Retinal pigment epithelial cell (primary cell): ENCODE results near the gene EDC3.

Experiments
- DNase-seq: peaks from one replicate; pipeline ENCODE4 v3.0.0-alpha.2; 2010; ENCODE audit warnings: low read depth
- H3K4me3 ChIP-seq: 2 replicates; pipeline ENCODE4 v1.5.1; 2011; ENCODE audit warnings: mild to moderate bottlenecking, low read length, control low read depth, moderate library complexity
- TF ChIP-seq, protein P1 (sequence below): conservative IDR thresholded peaks from 2 replicates; pipeline ENCODE4 v1.5.1; 2011; ENCODE audit warnings: low read depth, low read length, control low read depth, inconsistent platforms

Gene EDC3

DNA sequence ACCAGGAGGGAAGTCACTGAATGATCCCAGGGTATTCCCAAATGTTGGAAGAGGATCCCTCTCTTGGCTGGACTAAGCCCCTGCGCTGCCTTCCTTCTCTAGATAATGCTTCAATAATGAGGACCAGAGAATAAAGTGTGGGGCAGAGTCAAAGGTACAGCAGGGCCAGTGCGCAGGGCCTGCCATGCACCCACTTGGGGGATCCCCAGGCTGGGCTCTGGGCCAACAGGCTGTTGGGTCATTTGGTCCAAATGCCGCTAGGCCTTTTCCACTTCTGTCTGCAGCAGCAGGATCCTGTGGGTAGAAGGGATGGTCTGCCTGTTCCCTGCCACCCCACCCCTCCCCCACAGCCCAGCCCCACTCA, 85.9 kb downstream of the EDC3 start:
- no peak overlapping the region for H3K4me3 ChIP-seq
- no peak for DNase-seq
- TF ChIP-seq, protein P1, sequence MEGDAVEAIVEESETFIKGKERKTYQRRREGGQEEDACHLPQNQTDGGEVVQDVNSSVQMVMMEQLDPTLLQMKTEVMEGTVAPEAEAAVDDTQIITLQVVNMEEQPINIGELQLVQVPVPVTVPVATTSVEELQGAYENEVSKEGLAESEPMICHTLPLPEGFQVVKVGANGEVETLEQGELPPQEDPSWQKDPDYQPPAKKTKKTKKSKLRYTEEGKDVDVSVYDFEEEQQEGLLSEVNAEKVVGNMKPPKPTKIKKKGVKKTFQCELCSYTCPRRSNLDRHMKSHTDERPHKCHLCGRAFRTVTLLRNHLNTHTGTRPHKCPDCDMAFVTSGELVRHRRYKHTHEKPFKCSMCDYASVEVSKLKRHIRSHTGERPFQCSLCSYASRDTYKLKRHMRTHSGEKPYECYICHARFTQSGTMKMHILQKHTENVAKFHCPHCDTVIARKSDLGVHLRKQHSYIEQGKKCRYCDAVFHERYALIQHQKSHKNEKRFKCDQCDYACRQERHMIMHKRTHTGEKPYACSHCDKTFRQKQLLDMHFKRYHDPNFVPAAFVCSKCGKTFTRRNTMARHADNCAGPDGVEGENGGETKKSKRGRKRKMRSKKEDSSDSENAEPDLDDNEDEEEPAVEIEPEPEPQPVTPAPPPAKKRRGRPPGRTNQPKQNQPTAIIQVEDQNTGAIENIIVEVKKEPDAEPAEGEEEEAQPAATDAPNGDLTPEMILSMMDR, result no peak

DNA sequence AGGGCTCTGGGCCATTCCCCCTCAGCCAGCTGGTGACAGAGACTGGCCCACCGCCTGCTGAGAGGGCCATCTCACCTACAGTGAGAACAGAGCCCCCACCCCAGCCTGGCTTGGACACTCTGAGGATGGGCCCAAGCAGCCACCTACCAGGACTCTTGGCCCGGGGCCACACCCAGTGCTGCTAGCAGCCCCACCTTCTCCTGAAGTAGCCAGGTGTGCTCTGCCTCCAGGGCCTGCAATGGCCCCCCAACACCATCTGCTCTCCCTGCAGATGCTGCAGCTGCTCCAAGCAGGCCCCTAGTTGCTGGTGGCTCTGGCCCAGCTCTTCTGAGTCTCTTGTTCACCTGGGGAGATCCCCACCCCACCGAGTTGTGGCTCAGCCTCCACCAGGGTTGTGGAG, 87.0 kb downstream of the EDC3 start:
- DNase-seq, result no peak
- TF ChIP-seq, protein P1, result no peak
- H3K4me3 ChIP-seq, result no peak overlapping the region

DNA sequence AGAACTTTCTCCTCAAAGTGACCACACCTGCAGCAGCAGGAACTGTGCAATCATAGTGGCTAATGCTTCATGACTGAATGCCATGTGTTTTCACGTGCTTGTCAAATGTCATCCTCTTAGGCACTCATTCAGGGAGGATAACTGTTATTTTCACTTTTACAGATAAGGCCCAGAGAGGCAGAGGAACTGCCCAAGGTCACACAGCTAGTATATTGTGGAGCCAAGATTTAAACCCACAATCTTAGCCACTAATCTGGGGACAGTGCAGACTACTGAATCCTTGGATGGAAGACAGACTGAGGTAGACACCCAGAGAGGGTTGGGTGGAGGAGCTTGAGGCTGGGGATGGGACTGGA, 90.1 kb downstream of the EDC3 start:
- no peak overlapping the region for H3K4me3 ChIP-seq
- TF ChIP-seq, protein P1, result no peak

DNA sequence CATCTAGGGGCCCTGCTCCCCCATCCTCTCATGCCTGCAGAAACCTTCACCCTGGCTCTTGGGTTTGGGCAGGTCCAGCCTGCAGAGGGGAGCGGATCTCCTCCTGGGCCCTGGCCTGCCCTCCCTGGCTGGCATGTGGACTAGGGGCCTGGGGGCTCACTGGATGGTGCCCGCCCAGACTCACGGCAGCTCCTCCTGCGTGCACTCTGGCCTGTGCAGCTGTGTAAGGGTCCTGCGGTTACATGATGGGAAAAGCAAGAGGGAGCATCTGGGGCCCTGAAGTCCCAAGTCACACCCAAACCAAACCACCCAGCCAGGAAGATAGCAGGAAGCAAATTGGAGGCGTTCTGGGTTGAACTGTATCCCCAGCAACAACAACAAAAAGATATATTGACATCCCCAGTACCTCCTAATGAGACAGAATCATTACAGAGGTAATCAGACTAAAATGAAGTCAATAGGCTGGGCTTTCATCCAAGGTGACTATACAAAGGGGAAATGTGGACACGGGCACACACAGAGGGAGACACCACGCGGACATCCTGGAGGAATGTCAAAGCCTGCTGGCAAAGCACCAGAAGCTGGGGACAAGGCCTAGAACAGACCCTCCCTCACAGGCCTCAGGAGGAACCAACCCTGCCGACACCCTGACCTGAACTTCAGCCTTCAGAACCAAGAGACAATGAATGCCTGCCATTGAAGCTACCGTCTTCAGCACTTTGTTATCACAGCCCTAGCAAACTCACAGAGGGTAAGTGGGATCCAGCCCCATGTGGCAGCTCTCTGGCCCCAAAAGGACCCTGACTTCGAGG, 90.6 kb downstream of the EDC3 start:
- TF ChIP-seq, protein P1, result no peak

More for the DNA sequence above, 90.1 kb downstream of the EDC3 start:
- no peak for DNase-seq

DNA sequence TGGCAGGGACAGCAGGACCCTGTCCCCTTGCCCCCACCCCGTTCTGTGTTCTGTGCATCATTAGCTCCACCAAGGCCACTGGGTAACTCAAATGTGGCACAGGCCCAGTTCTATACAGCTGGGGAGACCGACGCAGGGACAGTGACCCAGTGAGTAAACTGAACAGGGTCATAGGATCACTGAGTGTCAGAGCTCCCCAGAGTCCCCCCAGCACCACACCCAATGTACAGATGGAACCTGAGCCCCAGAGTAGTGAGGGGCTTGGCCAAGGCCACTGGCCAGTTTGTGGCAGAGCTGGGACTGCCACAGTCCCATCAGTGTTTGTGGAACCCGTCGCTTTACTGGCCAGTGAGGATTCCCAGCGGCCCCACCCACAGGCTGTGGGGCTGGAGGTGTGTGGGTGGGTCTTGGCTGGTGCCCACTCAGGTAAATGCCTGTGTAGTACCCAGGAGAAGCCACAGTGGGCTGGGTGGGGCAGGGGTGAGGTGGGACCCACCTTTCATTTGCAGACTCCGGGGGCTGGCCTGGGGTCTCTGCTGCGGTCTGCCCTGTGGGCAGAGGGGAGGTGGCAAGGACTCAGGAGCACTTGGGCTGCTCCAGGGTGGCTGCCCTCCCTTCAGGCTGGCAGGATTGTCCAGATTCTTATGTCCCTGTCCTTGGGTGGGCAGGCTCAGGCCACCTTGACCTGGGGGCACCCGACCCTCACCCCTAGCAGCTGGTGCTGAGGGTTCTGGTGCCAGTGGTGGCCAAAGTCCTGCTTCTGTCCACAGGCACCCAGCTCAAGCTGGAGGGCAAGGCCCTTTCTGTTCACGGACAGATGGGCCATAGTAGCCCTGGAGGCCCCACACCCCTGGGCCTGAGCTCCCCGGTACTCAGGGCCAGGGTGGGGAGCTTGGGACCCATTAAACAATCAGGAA, 91.8 kb downstream of the EDC3 start:
- H3K4me3 ChIP-seq, result no peak overlapping the region
- TF ChIP-seq, protein P1, result no peak
- no peak for DNase-seq

More for the DNA sequence above, 90.6 kb downstream of the EDC3 start:
- no peak for DNase-seq
- no peak overlapping the region for H3K4me3 ChIP-seq

DNA sequence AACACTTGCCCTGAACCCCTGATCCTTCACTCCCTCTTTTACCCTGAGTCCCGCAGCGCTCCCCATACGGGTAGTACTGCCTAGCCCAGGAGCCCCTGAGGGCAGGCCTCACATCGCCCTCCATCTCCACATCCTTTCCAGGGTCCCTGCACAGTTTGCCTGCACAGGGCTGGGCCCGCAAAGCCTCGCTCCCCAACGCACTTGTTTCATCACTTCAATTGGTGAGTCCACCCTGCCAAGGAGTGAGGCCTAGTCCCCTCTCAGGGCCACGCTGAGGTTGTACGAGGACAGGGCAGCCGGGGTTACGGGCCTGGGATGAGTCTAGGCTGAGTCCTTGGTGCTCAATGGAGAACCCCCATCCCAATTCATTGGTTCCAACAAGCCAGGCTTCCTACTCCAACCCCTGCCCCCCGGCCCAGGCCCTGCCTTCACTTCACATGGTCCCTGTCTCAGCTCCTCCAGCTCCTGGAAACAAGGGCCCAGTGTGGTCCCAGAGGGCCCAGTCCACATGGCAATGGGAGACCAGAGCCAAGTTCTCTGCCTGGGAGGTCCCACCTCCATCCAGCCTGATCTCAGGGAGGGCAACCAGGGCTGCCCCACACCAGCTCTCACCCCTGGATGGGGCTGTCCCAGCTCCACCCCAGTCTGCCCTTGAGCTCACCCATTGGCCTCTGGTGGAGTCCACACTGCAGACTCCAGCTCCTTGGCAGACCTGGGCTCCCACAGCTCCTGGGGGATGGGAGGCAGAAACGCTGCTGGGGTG, 92.6 kb downstream of the EDC3 start:
- TF ChIP-seq, protein P1, result no peak
- H3K4me3 ChIP-seq, result no peak overlapping the region
- no peak for DNase-seq
